Uterus (tissue), 4 donors: Measurements from ENCODE around the gene TOR4A. TPM values are rescaled to one million over a fixed set of nuclear protein-coding genes. Genes with fewer than 3 reads are reported as not detected.
"Not testable (repeated sequence)": the region's sequence is repeated elsewhere in the genome, so short reads cannot be mapped to it uniquely, and the experiment has no call there.

ENCODE experiments used
- DNase-seq, 2 donors: peaks; one replicate each; pipeline ENCODE4 v3.0.0-alpha.2; 2019 to 2020
- H3K27ac ChIP-seq, 2 donors: fragments of 200-600 bp; sonication (generic); 1 replicate in 1 of 2; 2 replicates in 1 of 2; pipeline ENCODE4 v1.5.1; 2016 to 2018
- H3K27me3 ChIP-seq, 2 donors: fragments of 200-600 bp; sonication (generic); one replicate each; pipeline ENCODE4 v1.5.1; 2018 to 2019; ENCODE audit warnings: control low read depth in 1 of 2
- H3K36me3 ChIP-seq, 2 donors: fragments of 200-600 bp; sonication (generic); one replicate each; pipeline ENCODE4 v1.5.1; 2019; ENCODE audit warnings: control low read depth in 1 of 2
- H3K4me1 ChIP-seq, 2 donors: fragments of 200-600 bp; sonication (generic); one replicate each; pipeline ENCODE4 v1.5.1; 2018 to 2019; ENCODE audit warnings: control low read depth in 1 of 2
- H3K4me3 ChIP-seq, 2 donors: fragments of 200-600 bp; sonication (generic); 1 replicate in 1 of 2; 2 replicates in 1 of 2; pipeline ENCODE4 v1.5.1; 2018 to 2019; ENCODE audit warnings: mild to moderate bottlenecking in 1 of 2
- H3K9me3 ChIP-seq, 2 donors: fragments of 200-600 bp; sonication (generic); one replicate each; pipeline ENCODE4 v1.5.1; 2019; ENCODE audit warnings: control low read depth in 1 of 2
- CTCF ChIP-seq, 4 experiments: fragments of 200-600 bp in 2 of 4; fragments of 450-650 bp in 2 of 4; sonication (generic) in 2 of 4; IDR thresholded peaks; one replicate each; pipeline ENCODE4 v1.5.1; 2016 to 2019; ENCODE audit warnings: antibody characterized with exemption in 4 of 4, mild to moderate bottlenecking in 2 of 4, moderate library complexity in 1 of 4
- POLR2A ChIP-seq, 2 donors: fragments of 450-650 bp; IDR thresholded peaks; one replicate each; pipeline ENCODE4 v1.6.1; 2016; ENCODE audit warnings: antibody characterized with exemption in 2 of 2, mild to moderate bottlenecking in 1 of 2, moderate library complexity in 1 of 2
- intact Hi-C: fragments of 100-400 bp; cut with DNase I; formaldehyde crosslinking; loops from one replicate; pipeline ENCODE4 v1.15.1; 2023; ENCODE audit warnings: low total_unique reads
- total RNA-seq, 4 donors: library from RNA; depleted of rRNA in 3 of 4; stranded (reverse); fragments of >200 nt in 3 of 4; gene quantifications; one replicate each; pipeline versions ENCODE4 v1.1.0 to v1.2.4, GENCODE V29; 2014 to 2023
- donor health status: DM: yes; HTN: yes; CAD: no.

Gene TOR4A
- total RNA-seq, 4 donors from 2014 or later, result 2.6 to 12.7 (median 11.5) TPM

DNA sequence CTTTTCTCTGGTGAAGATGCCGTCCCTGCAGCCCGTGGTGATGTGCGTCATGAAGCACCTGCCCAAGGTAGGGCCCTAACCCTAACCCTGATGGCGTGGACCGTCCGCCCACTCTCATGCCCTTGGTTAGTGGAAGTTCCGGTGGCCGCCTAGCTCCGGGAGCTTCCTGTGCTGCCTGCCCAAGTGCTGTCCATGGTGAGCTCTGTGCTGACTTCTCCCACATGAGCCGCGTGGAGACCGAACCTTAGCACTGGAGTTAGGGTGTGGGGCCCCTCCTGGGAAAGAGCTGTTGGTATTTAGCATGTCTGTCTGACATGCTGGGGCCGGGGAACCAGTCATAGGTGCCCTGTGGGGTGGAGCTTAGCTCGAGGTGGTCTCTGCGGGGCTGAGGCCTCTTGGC is 21.2 kb upstream of the TOR4A start:
- intact Hi-C loops, result no loop called here
- Histone ChIP-seq H3K27me3 (no peaks in the 10 kb centered on the region), H3K4me3 (peak overlapping the region in 1 of 2 donors; percentile 97), H3K4me1 (peaks cover 0 to 17% of the 10 kb centered on the region in 2 donors), H3K36me3 (no peaks in the 10 kb centered on the region), H3K9me3 (no peaks in the 10 kb centered on the region), H3K27ac (no peak overlapping the region)
- no peak for DNase-seq
- TF ChIP-seq POLR2A (IDR thresholded peaks at IDR 0.05) (no peak), CTCF (IDR thresholded peaks at IDR 0.05) (no peak)

DNA sequence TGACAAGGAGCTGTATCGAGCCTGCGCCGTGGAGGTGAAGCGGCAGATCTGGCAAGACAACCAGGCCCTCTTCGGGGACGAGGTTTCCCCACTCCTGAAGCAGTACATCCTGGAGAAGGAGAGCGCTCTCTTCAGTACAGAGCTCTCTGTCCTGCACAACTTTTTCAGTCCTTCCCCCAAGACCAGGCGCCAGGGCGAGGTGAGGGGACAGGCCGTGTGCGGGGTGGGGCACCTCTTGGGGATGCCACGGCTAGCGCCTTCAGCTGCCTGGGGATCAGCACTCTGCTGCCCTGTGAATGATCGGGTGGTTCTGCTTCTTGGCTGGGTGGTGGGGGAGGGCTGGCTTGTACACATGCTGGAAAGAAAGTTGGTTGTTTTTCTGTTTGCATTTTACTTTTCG is 20.7 kb upstream of the TOR4A start:
- no peaks in the 10 kb centered on the region for H3K36me3 ChIP-seq
- DNase-seq, result no peak
- H3K27ac ChIP-seq, result no peak overlapping the region
- H3K9me3 ChIP-seq, result no peaks in the 10 kb centered on the region
- intact Hi-C loops, result no loop called here
- no peaks in the 10 kb centered on the region for H3K27me3 ChIP-seq
- TF ChIP-seq CTCF (IDR thresholded peaks at IDR 0.05) (no peak), POLR2A (IDR thresholded peaks at IDR 0.05) (no peak)
- no peak overlapping the region for H3K4me3 ChIP-seq
- H3K4me1 ChIP-seq, result peaks cover 0 to 17% of the 10 kb centered on the region in 2 donors

DNA sequence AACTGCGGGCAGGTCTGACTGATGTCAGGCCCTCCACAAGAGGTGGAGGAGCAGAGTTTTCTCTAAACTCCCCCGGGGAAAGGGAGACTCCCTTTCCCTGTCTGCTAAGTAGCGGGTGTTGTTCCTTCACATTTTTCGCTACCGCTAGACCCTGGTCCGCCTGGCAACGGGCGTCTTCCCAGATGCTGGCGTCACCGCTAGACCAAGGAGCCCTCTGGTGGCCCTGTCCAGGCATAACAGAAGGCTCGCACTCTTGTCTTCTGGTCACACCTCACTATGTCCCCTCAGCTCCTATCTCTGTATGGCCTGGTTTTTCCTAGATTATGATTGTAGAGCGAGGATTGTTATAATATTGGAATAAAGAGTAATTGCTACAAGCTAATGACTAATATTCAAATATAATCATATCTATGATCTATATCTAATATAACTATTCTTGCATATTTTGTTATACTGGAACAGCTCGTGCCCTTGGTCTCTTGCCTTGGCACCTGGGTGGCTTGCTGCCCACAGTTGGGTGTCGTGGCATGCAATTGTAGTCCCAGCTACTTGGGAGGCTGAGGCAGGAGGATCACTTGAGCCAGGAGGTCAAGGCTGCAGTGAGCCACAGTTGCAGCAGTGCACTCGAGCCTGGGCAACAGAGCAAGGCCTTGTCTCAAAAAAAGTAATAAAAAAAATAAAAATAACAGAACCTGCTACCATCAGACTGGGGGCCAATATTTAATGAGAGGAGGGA is 15.2 kb upstream of the TOR4A start:
- H3K4me3 ChIP-seq, H3K27me3 ChIP-seq, H3K9me3 ChIP-seq, intact Hi-C loops, H3K4me1 ChIP-seq, DNase-seq, H3K27ac ChIP-seq, H3K36me3 ChIP-seq: not testable (repeated sequence)
- TF ChIP-seq CTCF (IDR thresholded peaks at IDR 0.05), result peak in 2 of 4 experiments; percentile 36 to 47

DNA sequence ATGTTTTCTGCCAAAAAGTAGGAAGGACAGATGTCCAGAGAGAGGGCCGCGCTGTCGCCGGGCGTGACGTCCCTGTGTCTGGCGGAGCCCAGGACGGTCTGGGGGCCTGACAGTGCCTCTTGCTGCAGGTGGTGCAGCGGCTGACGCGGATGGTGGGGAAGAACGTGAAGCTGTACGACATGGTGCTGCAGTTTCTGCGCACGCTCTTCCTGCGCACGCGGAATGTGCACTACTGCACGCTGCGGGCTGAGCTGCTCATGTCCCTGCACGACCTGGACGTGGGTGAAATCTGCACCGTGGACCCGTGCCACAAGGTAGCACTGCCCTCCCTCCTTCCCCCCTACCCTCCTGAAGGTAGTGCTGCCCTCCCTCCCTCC is 14.6 kb upstream of the TOR4A start:
- TF ChIP-seq POLR2A (IDR thresholded peaks at IDR 0.05) (no peak), CTCF (IDR thresholded peaks at IDR 0.05) (no peak)

GRCh38 chr9:137263506-137263905 is 14.0 kb upstream of the TOR4A start:
- Histone ChIP-seq H3K4me1 (no peaks in the 10 kb centered on the region), H3K4me3 (no peak overlapping the region), H3K36me3 (no peaks in the 10 kb centered on the region), H3K27ac (no peak overlapping the region), H3K9me3 (no peaks in the 10 kb centered on the region), H3K27me3 (no peaks in the 10 kb centered on the region)
- no peak for TF ChIP-seq POLR2A (IDR thresholded peaks at IDR 0.05)
- no peak for TF ChIP-seq CTCF (IDR thresholded peaks at IDR 0.05)
- no peak for DNase-seq
- intact Hi-C loops, result no loop called here

More for the DNA sequence above, 14.6 kb upstream of the TOR4A start:
- Histone ChIP-seq H3K4me1 (no peaks in the 10 kb centered on the region), H3K9me3 (no peaks in the 10 kb centered on the region), H3K27me3 (no peaks in the 10 kb centered on the region), H3K27ac (no peak overlapping the region), H3K36me3 (no peaks in the 10 kb centered on the region), H3K4me3 (no peak overlapping the region)
- DNase-seq, result no peak
- intact Hi-C loops, result no loop called here
